Stimulated activated CD4-positive, alpha-beta T cell treated with anti-CD3 and anti-CD28 coated beads, TNF-alpha, amount 100 ng/mL, for 48 hours (primary cell): Measurements from ENCODE around the gene RIMBP2.

ENCODE experiments used
- DNase-seq, 3 donors: peaks; one replicate each; pipeline ENCODE4 v3.0.0-alpha.2; 2020; ENCODE audit warnings: low read depth in 3 of 3

Gene RIMBP2

DNA sequence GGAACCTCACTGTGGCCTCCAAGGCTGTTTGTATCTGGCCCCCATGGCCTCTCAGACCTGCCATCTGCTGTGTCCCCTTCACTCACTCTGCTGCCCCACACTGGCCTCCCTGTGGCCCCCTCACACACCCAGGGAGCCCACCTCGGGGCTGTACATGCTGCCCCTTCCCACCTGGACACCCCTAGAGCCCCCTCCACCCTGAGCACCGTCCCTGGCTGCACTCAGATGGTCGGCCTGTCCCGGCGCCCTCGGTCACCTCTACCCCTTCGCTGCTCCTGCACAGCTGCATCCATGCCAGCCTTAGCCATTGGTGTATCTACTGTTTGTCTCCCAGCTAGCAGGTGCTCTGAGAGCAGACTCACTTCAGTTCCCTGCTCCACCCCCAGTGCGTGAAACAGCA lies 144.4 kb downstream of the RIMBP2 start:
- DNase-seq: no peak

DNA sequence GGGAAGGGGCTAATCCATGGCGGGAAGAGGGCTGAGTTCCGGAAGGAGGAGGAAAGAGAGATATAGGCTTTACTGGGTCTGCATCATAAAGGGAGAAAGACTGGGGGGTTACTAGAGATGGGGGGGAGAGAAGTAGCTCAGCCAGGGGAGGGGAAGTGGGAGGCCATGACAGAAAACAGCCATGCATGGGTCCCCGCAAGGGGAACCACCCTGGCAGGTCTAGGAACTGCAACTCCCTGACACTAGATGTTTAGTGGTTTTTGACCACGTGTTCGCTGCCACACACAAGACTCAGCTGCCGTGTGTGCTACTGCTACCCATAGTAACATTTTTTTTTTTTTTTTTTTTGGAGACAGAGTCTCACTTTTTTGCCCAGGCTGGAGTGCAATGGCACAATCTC lies 145.0 kb downstream of the RIMBP2 start:
- no peak for DNase-seq

- DNase-seq: no peak
These were observed 146.6 kb downstream of the RIMBP2 start for GRCh38 chr12:130569521-130569920.

DNA sequence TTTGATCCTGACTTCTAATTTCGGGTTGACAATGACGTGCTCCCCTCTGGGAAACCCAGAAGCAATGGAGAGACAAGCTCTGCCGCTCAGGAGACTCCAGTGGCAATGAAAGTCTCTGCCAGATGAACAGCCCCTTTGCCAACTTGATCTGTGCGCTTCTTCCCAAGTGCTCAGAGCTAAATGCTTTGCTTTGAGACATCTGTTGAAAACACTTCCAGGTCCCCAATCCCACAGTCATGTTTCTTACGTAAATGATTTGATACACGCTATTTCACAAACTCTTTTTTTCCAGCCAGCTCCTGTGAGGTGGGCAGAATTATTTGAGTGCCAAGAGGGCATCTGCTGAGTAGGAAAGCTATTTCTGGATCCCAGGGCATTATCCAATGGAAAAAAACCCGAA lies 147.6 kb downstream of the RIMBP2 start:
- DNase-seq: no peak

GRCh38 chr12:130568041-130568440 lies 148.1 kb downstream of the RIMBP2 start:
- DNase-seq: no peak

- DNase-seq: no peak
These were observed 149.5 kb downstream of the RIMBP2 start for GRCh38 chr12:130566446-130567155.

GRCh38 chr12:130565189-130565588 lies 150.9 kb downstream of the RIMBP2 start:
- no peak for DNase-seq

- DNase-seq: no peak
These were observed 152.8 kb downstream of the RIMBP2 start for GRCh38 chr12:130563323-130563722.

DNA sequence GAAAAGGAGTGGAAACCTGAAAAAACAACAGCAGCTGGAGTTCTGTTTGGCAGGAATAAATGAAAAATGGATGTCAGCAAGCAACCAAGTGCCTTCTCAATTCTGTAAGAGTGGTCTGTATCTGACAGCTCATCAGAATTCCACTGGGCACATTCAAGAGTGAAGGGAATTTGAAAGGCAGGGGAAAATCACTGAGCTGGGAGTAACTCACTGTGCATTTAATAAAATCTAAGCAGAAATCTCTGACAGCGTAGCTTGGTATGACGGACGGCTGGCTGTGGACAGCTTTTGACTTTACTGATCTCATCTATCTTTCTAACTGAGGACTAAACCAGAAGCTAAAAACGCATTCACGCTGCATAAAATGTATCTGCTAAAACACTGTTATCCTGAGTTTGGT lies 153.4 kb downstream of the RIMBP2 start:
- no peak for DNase-seq

DNA sequence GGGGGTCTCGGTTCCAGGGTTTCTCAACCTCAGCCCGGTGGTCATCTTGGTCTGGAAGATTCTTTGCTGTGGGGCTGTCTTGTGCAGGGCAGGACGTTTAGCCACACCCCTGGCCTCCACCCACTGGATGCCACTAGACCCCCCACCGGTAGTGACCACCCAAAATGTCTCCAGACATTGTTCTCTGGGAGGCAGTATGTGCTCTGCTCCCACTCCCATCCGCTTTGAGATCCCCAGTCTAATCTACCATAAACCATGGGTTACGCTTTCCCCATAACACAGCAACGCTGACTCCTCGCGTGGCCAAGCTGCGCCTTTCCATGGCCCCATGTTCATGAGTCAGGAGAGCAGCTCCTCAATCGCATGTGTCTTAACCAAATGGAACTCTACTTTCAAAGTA lies 155.8 kb downstream of the RIMBP2 start:
- no peak for DNase-seq

DNA sequence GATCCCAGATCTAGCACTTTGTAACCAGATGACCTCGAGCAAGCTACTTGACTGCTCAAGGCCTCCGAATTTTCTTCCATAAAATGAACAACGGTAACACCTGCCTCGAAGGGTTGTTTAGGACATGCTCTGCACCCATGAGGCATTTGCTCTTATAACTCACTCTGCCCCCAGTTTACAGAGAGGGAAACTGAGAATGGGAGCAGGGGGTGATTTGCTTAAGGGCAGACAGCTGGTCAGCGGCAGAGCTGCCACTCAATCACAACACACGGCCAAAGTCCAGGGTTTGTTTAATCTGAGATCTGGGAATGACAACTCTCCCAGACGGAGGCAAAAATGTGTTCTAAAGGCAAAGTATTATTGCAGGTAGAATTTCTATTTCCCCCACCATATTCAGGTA lies 156.3 kb downstream of the RIMBP2 start:
- no peak for DNase-seq

DNA sequence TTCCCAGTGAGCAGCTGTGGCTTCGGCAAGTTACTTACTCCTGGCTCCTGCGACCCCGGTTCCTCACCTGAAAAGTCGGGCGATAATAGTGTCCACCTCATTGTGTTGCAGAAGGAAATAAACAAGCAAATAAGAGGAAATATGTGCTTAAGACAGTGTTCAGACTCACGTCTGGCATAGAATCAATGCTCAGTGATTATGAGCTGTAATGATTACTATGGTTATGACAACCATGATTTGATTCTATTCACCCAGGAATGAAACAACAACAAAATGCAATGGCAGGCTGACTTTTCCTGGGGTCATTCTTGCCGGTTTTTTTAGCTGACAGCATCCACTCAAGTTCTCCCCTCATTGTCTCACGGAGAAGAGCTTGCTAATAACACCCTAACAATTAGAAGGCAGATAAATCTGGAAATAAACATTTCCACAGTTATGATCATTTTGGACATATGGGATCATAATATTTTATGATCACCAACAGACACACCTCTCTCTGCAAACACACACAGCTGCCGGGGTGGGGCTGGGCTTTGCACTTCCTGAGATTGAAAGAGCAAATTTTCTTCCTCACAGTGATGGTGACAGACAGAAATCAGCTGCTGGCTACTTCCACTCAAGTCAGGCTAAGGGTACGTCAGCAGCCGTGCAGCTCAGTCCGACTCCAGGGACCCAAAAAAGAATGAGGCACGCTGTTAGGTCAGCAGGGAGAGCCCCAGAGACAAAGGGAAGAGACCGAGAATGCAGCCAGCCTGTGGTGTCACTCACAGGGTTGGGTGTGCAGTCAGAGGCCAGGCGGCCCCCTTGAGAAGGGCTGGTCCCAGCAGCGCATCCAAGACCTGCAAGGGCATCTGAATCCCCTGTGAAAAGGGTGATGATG lies 158.0 kb downstream of the RIMBP2 start:
- DNase-seq: no peak

GRCh38 chr12:130557201-130557600 lies 158.9 kb downstream of the RIMBP2 start:
- DNase-seq: no peak

GRCh38 chr12:130556486-130557055 lies 159.5 kb downstream of the RIMBP2 start:
- DNase-seq: no peak

DNA sequence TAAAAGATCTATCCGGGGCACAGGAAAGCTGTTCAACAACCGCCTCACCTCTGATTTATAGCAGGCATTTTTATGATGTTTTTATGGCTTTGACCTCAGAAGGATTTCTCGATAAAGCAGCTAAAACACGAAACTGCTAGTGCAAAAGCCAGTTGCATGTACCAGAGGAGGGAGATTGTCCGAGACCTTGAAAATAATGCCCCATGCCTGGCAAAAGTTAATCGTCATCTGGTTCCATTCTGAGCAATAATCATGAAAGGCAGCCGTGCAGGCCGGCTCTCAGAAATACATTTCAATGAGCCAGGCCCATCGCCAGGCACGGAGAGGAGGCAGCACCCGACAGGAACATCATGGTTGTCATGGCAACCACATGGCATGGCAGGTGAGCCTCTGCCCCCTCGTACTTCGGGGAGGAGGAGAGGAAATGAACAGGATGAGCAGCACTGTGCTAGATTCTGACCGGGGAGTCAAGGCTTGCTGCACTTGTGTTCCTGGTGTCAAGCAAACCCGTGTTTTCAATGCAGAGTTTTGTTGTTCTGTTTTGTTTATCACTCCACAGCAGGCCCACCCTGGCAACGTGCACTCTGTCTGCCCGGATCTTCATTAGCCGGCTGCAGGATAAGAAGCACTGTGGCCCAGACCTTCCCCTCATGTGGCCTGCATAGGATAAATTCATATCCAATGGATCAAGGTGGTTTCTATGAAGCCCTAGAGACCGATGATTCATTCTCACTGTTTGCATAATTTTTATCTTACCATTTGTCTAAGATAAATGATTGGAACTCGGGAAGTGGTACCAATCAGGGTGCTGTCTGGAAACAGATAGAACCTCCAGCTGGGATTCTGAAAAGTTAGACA lies 160.2 kb downstream of the RIMBP2 start:
- no peak for DNase-seq

DNA sequence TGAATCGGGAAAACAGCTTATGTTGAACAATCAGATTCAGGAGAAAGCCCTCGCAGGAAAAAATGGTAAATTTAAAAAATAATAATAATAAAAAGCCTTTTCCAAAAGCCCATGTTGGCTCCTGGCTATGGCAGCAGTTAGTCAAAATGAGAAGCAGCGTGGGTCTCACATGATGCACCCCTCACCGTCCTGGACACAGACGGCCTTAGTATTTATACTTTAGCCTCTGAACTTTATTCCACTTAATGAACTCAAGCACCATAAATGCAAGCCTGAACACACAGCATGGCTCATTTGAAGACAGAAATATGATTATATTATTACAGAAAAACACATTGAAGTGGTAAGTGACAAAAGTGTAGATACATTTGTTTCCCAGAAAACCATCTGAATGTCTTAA lies 160.9 kb downstream of the RIMBP2 start:
- DNase-seq: no peak

DNA sequence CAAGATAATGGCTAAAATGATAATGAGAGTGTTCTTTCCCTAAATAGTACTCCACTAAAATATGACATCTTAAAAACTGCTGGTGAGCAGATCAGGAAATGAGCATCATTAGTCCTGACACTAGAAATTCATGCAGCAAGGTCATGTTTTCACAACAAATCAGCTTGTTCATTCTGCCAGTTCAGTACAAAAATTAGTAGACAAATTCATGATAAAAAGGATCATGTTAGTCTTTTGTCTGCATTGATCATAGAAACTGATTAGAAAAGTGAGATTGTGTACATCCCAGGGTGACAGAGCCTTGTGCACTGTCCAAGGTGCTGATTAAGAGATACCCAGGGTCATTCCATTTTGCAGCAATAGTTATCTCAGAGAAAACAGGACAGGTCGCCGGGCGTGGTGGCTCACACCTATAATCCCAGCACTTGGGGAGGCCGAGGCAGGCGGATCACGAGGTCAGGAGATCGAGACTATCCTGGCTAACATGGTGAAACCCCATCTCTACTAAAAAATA lies 163.6 kb downstream of the RIMBP2 start:
- no peak for DNase-seq

DNA sequence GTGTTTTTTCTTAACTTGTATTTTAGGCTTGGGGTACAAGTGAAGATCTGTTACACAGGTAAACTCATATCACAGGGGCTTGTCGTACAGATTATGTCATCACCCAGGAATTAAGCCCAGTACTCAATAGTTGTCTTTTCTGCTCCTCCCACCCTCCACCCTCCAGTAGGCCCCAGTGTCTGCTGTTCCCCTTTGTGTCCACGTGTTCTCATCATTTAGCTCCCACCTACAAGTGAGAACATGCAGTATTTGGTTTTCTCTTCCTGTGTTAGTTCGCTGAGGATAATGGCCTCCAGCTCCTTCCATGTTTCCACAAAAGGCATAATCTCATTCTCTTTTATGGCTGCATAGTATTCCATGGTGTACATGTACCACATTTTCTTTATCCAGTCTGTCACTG lies 166.7 kb downstream of the RIMBP2 start:
- DNase-seq: no peak

DNA sequence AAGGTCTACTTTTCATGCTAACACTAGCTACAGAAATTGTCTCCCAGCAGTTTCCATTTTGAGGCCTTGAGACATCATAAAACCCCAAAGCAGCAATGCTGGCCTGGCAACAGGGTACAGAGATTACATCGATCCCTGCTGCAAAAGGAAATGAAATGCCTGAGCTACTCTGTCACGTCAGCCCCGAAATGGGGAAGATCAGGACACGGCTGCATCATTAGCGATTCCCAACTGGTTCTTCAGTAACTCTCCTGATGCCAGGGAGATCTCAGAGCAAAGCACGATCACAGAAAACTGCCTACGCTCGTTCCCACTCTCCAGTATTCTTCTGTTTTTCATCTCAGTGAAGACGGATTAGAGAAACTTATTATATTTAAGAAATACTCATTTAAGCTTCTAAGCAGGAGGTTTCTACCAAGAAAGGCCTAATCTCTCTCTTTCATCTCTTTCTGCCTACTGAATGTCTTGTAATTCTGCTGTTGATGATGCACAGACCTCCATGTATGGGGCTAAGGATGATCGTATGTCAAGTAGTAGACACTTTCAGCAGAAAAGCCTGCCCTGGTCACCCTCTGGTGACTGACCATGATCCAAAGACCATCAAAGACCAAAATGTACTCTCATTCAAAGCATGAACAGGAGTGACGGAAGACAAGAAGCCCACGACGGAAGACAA lies 168.5 kb downstream of the RIMBP2 start:
- no peak for DNase-seq

DNA sequence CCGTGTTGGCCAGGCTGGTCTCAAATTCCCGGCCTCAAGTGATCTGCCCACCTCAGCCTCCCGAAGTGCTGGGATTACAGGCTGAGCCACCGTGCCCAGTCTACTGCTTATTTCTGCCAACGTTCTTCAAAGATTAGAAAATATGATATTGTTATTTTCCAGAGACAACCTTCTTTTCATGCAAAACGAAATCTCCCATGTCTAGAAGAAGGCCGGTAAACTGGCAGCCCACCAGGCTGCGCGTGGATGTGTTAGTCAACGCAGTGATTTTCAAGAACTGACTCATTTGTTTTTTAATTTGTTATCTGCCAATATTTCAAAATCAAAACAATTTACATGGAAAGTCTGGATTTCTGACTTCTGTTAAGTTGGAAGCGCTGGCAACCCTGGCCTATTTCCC lies 169.6 kb downstream of the RIMBP2 start:
- DNase-seq: no peak

- no peak for DNase-seq
These were observed 170.6 kb downstream of the RIMBP2 start for GRCh38 chr12:130545475-130545874.
